WI38 (cell line): Measurements from ENCODE around the gene NANOS1.

Experiments
- H3K4me3 ChIP-seq: 2 replicates; pipeline ENCODE4 v1.5.1; 2011; ENCODE audit warnings: low read depth, mild to moderate bottlenecking, control low read depth, low read length
- CTCF ChIP-seq: IDR thresholded peaks from 2 replicates; pipeline ENCODE4 v1.5.1; 2012; ENCODE audit warnings: low read depth, mild to moderate bottlenecking, control low read depth, low read length

Gene NANOS1

GRCh38 chr10:118998183-118998582 lies 31.3 kb upstream of the NANOS1 start:
- no peak overlapping the region for H3K4me3 ChIP-seq
- TF ChIP-seq CTCF = no peak

- no peak overlapping the region for H3K4me3 ChIP-seq
- TF ChIP-seq CTCF = no peak
Observed at GRCh38 chr10:119001717-119002500, 27.6 kb upstream of the NANOS1 start.

GRCh38 chr10:119003572-119004289 lies 25.8 kb upstream of the NANOS1 start:
- TF ChIP-seq CTCF = no peak
- H3K4me3 ChIP-seq = no peak overlapping the region

- no peak overlapping the region for H3K4me3 ChIP-seq
- TF ChIP-seq CTCF = no peak
Observed at GRCh38 chr10:119005362-119006043, 24.0 kb upstream of the NANOS1 start.

- TF ChIP-seq CTCF = no peak
- H3K4me3 ChIP-seq = no peak overlapping the region
Observed at GRCh38 chr10:119006451-119007210, 22.9 kb upstream of the NANOS1 start.

- no peak overlapping the region for H3K4me3 ChIP-seq
- no peak for TF ChIP-seq CTCF
Observed at GRCh38 chr10:119007211-119007574, 22.3 kb upstream of the NANOS1 start.
